GM12892 (cell line): ENCODE measurements around the gene RFTN1.

ENCODE experiments used
- DNase-seq: peaks from one replicate; pipeline ENCODE4 v3.0.0; 2011; ENCODE audit not compliant: insufficient read length
- FAIRE-seq: peaks from 2 replicates; lab custom pipeline; 2011; peaks lifted over from hg19 to GRCh38; lab: Jason Lieb, UNC
- POLR2A ChIP-seq: IDR thresholded peaks from 2 replicates; pipeline ENCODE4 v1.6.1; 2011; ENCODE audit warnings: low read depth, low read length, control low read depth
- POLR2AphosphoS5 ChIP-seq: IDR thresholded peaks from 2 replicates; pipeline ENCODE4 v1.6.1; 2011; ENCODE audit warnings: low read depth, low read length, control low read depth
- TAF1 ChIP-seq: IDR thresholded peaks from 2 replicates; pipeline ENCODE4 v1.6.1; 2011; ENCODE audit warnings: low read depth, mild to moderate bottlenecking, control low read depth, low read length, borderline replicate concordance

The RFTN1 gene

GRCh38 chr3:16468336-16469098 lies 45.0 kb downstream of the RFTN1 start:
- DNase-seq (no peak), FAIRE-seq (peak; percentile 5)
- TF ChIP-seq POLR2A (no peak), POLR2AphosphoS5 (no peak; the same call in 1 of the 2 replicates), TAF1 (no peak)

GRCh38 chr3:16468002-16468335 lies 45.5 kb downstream of the RFTN1 start:
- FAIRE-seq: no peak
- no peak for DNase-seq
- TF ChIP-seq POLR2AphosphoS5 (no peak), TAF1 (no peak), POLR2A (no peak)

- DNase-seq (no peak), FAIRE-seq (peak; percentile 82)
- TF ChIP-seq TAF1 (no peak), POLR2AphosphoS5 (no peak), POLR2A (no peak)
These were observed 46.1 kb downstream of the RFTN1 start for GRCh38 chr3:16467393-16467792.

GRCh38 chr3:16466822-16467221 lies 46.7 kb downstream of the RFTN1 start:
- DNase-seq: no peak
- TF ChIP-seq POLR2A (no peak), TAF1 (no peak), POLR2AphosphoS5 (no peak)
- peak; percentile 17 for FAIRE-seq

GRCh38 chr3:16464511-16465148 lies 48.9 kb downstream of the RFTN1 start:
- TF ChIP-seq POLR2A (no peak), POLR2AphosphoS5 (no peak), TAF1 (no peak)
- no peak for FAIRE-seq
- no peak for DNase-seq

GRCh38 chr3:16463914-16464313 lies 49.6 kb downstream of the RFTN1 start:
- DNase-seq (no peak), FAIRE-seq (no peak)
- 0 out of 2 replicates have a peak, but pooled peaks have one; percentile 38 for TF ChIP-seq POLR2AphosphoS5
- no peak for TF ChIP-seq POLR2A
- no peak for TF ChIP-seq TAF1

- DNase-seq (no peak), FAIRE-seq (peak; percentile 50)
- no peak for TF ChIP-seq POLR2A
- no peak for TF ChIP-seq POLR2AphosphoS5
- TF ChIP-seq TAF1: no peak
These were observed 50.4 kb downstream of the RFTN1 start for GRCh38 chr3:16463119-16463518.

- FAIRE-seq (no peak), DNase-seq (no peak)
- TF ChIP-seq POLR2A (no peak), TAF1 (no peak), POLR2AphosphoS5 (no peak)
These were observed 50.8 kb downstream of the RFTN1 start for GRCh38 chr3:16462679-16463078.

- TF ChIP-seq POLR2AphosphoS5: no peak
- TF ChIP-seq POLR2A: no peak
- no peak for TF ChIP-seq TAF1
- DNase-seq: no peak
- no peak for FAIRE-seq
These were observed 51.8 kb downstream of the RFTN1 start for GRCh38 chr3:16461463-16462245.

- no peak for FAIRE-seq
- no peak for TF ChIP-seq POLR2A
- no peak for TF ChIP-seq POLR2AphosphoS5
- no peak for TF ChIP-seq TAF1
- DNase-seq: no peak
These were observed 52.6 kb downstream of the RFTN1 start for GRCh38 chr3:16460886-16461285.

GRCh38 chr3:16460273-16460672 lies 53.2 kb downstream of the RFTN1 start:
- no peak for FAIRE-seq
- no peak for DNase-seq
- no peak for TF ChIP-seq TAF1
- no peak for TF ChIP-seq POLR2AphosphoS5
- TF ChIP-seq POLR2A: no peak
